ENCODE measurements around the gene CHCHD3. TPM values are rescaled to one million over a fixed set of nuclear protein-coding genes. Genes with fewer than 3 reads are reported as not detected.

Gene CHCHD3
- total and polyA plus RNA-seq, 2 of the 4 experiments (the other 2 are of a cell fraction), result 56.9 to 141 TPM

DNA sequence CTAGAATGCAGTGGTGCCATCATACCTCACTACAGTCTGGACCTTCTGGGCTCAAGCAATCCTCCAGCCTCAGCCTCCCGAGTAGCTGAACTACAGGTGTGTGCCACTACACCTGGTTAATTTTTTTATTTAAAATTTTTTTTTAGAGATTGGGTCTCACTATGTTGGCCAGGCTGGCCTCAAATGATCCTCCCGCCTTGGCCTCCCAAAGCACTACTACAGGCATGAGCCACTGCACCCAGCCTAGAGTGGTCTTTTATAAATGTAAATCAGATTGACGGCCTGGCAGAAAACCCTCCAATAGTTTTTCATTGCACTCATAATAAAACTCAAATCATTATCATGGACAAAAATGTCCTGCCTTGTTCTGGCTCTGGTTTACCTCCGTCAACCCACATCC lies 303.9 kb downstream of the CHCHD3 start:
- H2AK9ac ChIP-seq (replicated peaks; ENCODE audit: low read depth, low read length, poor library complexity), result no peak overlapping the region
- no peak overlapping the region for H4K5ac ChIP-seq (ENCODE audit: low read depth, low read length)
- peaks cover 4% of the 10 kb centered on the region; the same call in 1 of the 2 replicates for H3K9me1 ChIP-seq (ENCODE audit: insufficient read depth, low read length)
- intact Hi-C loops (cut with micrococcal nuclease), result no loop called here
- no peaks in the 10 kb centered on the region for H3K79me1 ChIP-seq (ENCODE audit: low read depth in 1 of 2, low read length in 2 of 2)
- no peak overlapping the region for H2BK5ac ChIP-seq (ENCODE audit: low read depth, low read length, poor library complexity, severe bottlenecking)
- ChIA-PET POLR2A (ENCODE audit: unreplicated experiment) (no interaction called here), CTCF (no interaction called here)
- 89% methylated on average over 1 of the region's 4 CpGs; no CpG with 5 or more reads in 1 of the 2 experiments for WGBS, 2 experiments (ENCODE audit: extremely low coverage in 2 of 2, insufficient read length in 1 of 2)
- H2AK5ac ChIP-seq (ENCODE audit: low read depth, low read length), result no peak overlapping the region
- H2BK20ac ChIP-seq (ENCODE audit: low read depth, low read length), result no peak overlapping the region
- no peak overlapping the region for H3K27ac ChIP-seq (ENCODE audit: insufficient read depth, low read length)
- TF ChIP-seq POLR2A (IDR thresholded peaks at IDR 0.05; ENCODE audit: low read depth, low read length) (no peak), CEBPB (IDR thresholded peaks at IDR 0.05; ENCODE audit: low read depth, low read length) (no peak), CHD1 (IDR thresholded peaks at IDR 0.05; ENCODE audit: low read depth, low read length) (no peak), SMC3 (IDR thresholded peaks at IDR 0.05; ENCODE audit: low read depth, low read length) (no peak)
- TF ChIP-seq, protein P1, sequence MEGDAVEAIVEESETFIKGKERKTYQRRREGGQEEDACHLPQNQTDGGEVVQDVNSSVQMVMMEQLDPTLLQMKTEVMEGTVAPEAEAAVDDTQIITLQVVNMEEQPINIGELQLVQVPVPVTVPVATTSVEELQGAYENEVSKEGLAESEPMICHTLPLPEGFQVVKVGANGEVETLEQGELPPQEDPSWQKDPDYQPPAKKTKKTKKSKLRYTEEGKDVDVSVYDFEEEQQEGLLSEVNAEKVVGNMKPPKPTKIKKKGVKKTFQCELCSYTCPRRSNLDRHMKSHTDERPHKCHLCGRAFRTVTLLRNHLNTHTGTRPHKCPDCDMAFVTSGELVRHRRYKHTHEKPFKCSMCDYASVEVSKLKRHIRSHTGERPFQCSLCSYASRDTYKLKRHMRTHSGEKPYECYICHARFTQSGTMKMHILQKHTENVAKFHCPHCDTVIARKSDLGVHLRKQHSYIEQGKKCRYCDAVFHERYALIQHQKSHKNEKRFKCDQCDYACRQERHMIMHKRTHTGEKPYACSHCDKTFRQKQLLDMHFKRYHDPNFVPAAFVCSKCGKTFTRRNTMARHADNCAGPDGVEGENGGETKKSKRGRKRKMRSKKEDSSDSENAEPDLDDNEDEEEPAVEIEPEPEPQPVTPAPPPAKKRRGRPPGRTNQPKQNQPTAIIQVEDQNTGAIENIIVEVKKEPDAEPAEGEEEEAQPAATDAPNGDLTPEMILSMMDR (conservative IDR thresholded peaks at IDR 0.05; ENCODE audit: low read depth, low read length), result no peak
- TF ChIP-seq, protein P2, sequence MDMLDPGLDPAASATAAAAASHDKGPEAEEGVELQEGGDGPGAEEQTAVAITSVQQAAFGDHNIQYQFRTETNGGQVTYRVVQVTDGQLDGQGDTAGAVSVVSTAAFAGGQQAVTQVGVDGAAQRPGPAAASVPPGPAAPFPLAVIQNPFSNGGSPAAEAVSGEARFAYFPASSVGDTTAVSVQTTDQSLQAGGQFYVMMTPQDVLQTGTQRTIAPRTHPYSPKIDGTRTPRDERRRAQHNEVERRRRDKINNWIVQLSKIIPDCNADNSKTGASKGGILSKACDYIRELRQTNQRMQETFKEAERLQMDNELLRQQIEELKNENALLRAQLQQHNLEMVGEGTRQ (IDR thresholded peaks at IDR 0.05; ENCODE audit: low read depth, low read length), result no peak
- BruUV-seq (replicated peaks), result no TSS peak
- no peak overlapping the region for H4K91ac ChIP-seq (ENCODE audit: insufficient read depth, low read depth, low read length)
- peaks cover 3% of the 10 kb centered on the region for H3K4me1 ChIP-seq (ENCODE audit: control insufficient read depth, insufficient read depth, low read length)
- H3K36me3 ChIP-seq (ENCODE audit: control insufficient read depth, insufficient read depth, low read length), result no peaks in the 10 kb centered on the region
- in situ Hi-C loops (cut with MboI; ENCODE audit: low sequenced_read_pairs), result no loop called here
- no peak overlapping the region for H4K8ac ChIP-seq (ENCODE audit: low read depth in 2 of 2, low read length in 2 of 2)
- no peak overlapping the region for H3K23ac ChIP-seq (ENCODE audit: low read depth, low read length)
- H4K20me1 ChIP-seq (ENCODE audit: insufficient read depth, low read length), result no peaks in the 10 kb centered on the region
- H3K4ac ChIP-seq (ENCODE audit: low read depth, low read length), result no peak overlapping the region
- H3K9ac ChIP-seq (ENCODE audit: low read depth, low read length), result no peak overlapping the region
- DNase-seq (no peak), ATAC-seq (ENCODE audit: low read depth) (no peak)
- H3K4me2 ChIP-seq (ENCODE audit: low read depth, low read length), result no peak overlapping the region
- no peak overlapping the region for H3K14ac ChIP-seq (replicated peaks; ENCODE audit: low read depth, low read length)
- dilution Hi-C loops (cut with HindIII; ENCODE audit: low sequenced_read_pairs, unreplicated experiment), result no loop called here
- no peak overlapping the region for H3K56ac ChIP-seq (ENCODE audit: extremely low read depth, insufficient read depth, low read length)
- H2BK15ac ChIP-seq (ENCODE audit: low read depth, low read length), result no peak overlapping the region
- no peak overlapping the region for H2BK120ac ChIP-seq (ENCODE audit: low read depth, low read length)
- no peak overlapping the region for H3K4me3 ChIP-seq (ENCODE audit: insufficient read depth, low read depth, low read length)
- no peak overlapping the region for H3K18ac ChIP-seq (ENCODE audit: low read depth, low read length)
- H3K27me3 ChIP-seq (ENCODE audit: control insufficient read depth, insufficient read depth, low read length), result peaks cover 5% of the 10 kb centered on the region
- H3K9me3 ChIP-seq (ENCODE audit: control insufficient read depth, insufficient read depth, low read length), result no peaks in the 10 kb centered on the region
- no peak overlapping the region for H2AFZ ChIP-seq (replicated peaks; ENCODE audit: low read length, poor library complexity)
